ENCODE data around the gene SCN1A.

SCN1A gene

DNA sequence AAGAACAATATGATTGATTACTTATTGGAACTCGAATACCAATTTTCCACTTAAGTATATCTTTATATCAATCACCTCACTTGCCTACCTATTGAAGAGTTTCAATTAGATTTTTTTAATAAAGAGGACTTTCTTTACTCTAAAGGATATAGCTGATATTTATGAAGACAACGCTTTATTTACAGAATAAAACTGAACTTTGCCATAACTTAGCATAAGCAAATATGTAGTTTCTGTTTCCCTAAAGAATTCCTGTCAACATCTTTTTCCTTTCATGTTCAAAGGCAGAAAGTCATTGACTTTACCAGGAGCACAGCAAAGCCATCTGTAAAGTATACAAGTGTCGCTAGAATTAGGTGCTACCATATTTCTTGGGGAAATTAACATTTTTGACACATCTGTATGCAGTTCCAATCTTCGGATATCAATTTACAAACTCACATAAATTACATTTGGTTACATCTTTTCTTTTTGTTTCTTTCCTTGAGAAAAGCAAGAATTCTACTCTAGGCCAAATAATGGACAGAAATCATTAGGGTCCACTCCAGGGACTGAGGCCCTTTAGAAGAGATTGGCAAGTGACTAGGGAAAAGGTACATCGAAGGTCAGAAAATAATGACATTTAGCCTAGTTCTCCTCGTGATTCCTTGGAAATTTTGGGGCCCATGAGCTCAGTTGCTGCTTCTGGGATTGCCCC, 7.5 kb upstream of the SCN1A start:
- H3K9me3 ChIP-seq (ENCODE audit: insufficient read depth, low read depth, low read length): no peaks in the 10 kb centered on the region
- H3K27ac ChIP-seq (ENCODE audit: low read length): no peak overlapping the region
- H3K4me3 ChIP-seq (ENCODE audit: low read length): no peak overlapping the region
- H3K4me1 ChIP-seq (ENCODE audit: insufficient read depth, low read length): no peaks in the 10 kb centered on the region
- no peaks in the 10 kb centered on the region for H3K36me3 ChIP-seq (ENCODE audit: insufficient read depth, low read depth, low read length)
- no peak overlapping the region for H3K9ac ChIP-seq (ENCODE audit: low read depth, low read length)
- H3K27me3 ChIP-seq (ENCODE audit: insufficient read depth, low read length): no peaks in the 10 kb centered on the region

DNA sequence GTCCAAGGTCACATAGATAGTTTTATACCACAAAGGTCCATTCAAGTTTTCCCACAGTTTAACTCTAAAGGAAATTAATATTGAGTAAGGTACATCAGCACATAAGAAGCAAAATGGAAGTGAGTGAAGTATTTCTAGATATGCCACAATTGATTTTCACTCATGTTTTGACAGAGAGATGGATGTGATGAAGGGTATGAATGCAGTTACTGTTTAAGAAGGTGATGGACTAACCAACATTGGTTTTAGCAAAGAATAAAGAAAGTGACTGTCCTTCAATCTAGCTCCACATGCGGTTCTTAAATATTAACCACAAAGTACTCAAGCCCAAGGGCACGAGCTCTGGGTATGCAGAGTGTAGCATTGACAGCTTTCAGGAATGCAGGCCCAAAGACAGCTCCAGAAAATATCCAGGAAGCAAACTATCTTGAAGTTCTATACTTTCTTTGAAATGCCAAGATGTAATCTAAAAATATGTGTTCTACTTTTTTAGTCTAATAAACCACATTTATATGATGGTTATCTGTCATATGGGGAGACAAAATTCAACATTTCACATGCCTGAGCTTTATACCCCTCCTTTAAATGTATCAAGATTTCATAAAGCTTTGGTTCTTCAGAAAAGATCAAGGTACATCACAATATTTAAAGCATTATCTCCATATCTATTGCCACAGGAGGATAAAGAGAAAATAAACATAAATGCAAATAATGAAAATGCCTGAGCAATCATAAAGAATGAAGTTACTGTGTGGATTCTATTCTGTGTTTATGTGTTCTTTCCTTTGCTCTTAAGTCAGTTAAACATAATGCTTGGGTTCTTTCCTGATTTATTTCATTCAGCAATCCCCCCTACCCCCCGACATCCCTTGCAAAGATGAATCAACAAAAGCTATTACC, 6.7 kb upstream of the SCN1A start:
- no peak overlapping the region for H3K9ac ChIP-seq (ENCODE audit: low read depth, low read length)
- H3K27ac ChIP-seq (ENCODE audit: low read length): no peak overlapping the region
- no peaks in the 10 kb centered on the region for H3K36me3 ChIP-seq (ENCODE audit: insufficient read depth, low read depth, low read length)
- H3K4me3 ChIP-seq (ENCODE audit: low read length): no peak overlapping the region
- no peaks in the 10 kb centered on the region for H3K27me3 ChIP-seq (ENCODE audit: insufficient read depth, low read length)
- no peaks in the 10 kb centered on the region for H3K9me3 ChIP-seq (ENCODE audit: insufficient read depth, low read depth, low read length)
- H3K4me1 ChIP-seq (ENCODE audit: insufficient read depth, low read length): no peaks in the 10 kb centered on the region

DNA sequence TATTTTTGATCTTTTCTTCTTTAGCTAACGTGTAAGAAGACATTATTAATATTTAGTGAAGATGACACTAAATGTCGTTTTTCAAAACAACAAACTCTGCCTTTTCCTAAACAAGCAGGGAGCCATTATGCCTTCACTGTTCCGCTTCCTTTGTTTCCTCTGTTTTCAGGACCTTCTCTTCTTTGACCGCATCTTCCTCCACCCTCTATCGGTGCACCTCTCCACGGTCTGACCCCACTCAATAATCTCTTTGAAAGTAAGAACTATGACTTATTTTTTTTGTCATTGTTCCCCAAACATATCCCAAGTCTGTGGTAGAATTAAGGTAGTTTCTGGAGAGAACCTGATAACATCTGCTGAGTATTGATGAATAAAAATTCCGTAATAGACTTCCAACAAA, 5.8 kb upstream of the SCN1A start:
- Histone ChIP-seq H3K4me1 (ENCODE audit: insufficient read depth, low read length) (no peaks in the 10 kb centered on the region), H3K9me3 (ENCODE audit: insufficient read depth, low read depth, low read length) (no peaks in the 10 kb centered on the region), H3K27me3 (ENCODE audit: insufficient read depth, low read length) (no peaks in the 10 kb centered on the region), H3K27ac (ENCODE audit: low read length) (no peak overlapping the region), H3K4me3 (ENCODE audit: low read length) (no peak overlapping the region), H3K9ac (ENCODE audit: low read depth, low read length) (no peak overlapping the region), H3K36me3 (ENCODE audit: insufficient read depth, low read depth, low read length) (no peaks in the 10 kb centered on the region)

DNA sequence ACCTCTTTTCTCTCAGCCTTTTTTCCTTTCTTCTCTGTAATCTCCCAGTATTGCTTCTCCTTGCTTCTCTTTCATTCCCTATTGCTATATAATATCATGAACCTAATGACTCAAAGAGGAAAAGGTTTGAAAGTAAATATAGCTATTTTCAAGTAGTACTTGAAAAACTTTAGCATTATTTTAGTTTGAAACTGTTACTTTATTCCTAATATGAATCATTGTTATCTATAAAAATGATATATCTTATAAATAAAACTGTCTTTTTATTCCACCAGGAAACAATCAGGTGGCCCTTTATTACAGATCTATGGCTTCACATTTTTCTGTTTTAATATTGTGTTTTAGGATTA, 311 bp upstream of the SCN1A start:
- no peak overlapping the region for H3K9ac ChIP-seq (ENCODE audit: low read depth, low read length)
- H3K4me1 ChIP-seq (ENCODE audit: insufficient read depth, low read length): peaks cover 22% of the 10 kb centered on the region; the same call in 1 of the 2 replicates
- H3K27me3 ChIP-seq (ENCODE audit: insufficient read depth, low read length): no peaks in the 10 kb centered on the region

DNA sequence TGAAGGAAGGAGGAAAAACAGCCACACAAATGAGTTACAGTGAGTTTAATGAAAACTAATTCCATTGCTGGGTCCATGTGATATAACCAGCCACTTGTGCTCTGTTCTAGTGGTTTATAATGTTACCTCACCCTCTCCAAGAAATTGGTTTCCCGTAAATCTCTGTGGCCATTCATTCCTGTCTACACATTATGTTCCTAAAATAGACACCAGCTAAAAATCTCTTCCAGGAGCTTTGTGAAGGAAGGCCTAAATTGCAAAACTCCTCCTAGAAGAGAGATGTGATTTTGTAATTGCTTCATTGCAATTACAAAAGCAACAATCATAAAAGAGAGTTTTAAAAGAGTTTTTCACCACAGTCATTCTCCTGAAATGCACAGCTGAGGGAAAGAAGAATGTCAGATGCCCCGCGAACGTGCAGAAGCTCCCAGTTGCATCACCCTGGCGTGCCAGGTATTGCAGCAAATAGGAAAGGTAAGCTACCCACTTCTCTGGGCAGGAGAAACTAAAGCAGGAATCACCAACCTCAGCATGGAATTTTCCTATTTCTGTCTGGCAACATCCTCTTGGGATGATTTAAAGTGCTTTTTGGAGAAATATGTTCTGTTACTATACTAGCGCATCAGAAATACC, 1.7 kb downstream of the SCN1A start:
- H3K9ac ChIP-seq (ENCODE audit: low read depth, low read length): no peak overlapping the region
- H3K27ac ChIP-seq (ENCODE audit: low read length): no peak overlapping the region
- H3K9me3 ChIP-seq (ENCODE audit: insufficient read depth, low read depth, low read length): no peaks in the 10 kb centered on the region
- H3K27me3 ChIP-seq (ENCODE audit: insufficient read depth, low read length): no peaks in the 10 kb centered on the region
- H3K4me3 ChIP-seq (ENCODE audit: low read length): no peak overlapping the region
- no peaks in the 10 kb centered on the region for H3K36me3 ChIP-seq (ENCODE audit: insufficient read depth, low read depth, low read length)
- peaks cover 22% of the 10 kb centered on the region; the same call in 1 of the 2 replicates for H3K4me1 ChIP-seq (ENCODE audit: insufficient read depth, low read length)

More for the DNA sequence above, 311 bp upstream of the SCN1A start:
- no peak overlapping the region for H3K4me3 ChIP-seq (ENCODE audit: low read length)
- H3K36me3 ChIP-seq (ENCODE audit: insufficient read depth, low read depth, low read length): no peaks in the 10 kb centered on the region
- no peaks in the 10 kb centered on the region for H3K9me3 ChIP-seq (ENCODE audit: insufficient read depth, low read depth, low read length)
- no peak overlapping the region for H3K27ac ChIP-seq (ENCODE audit: low read length)

DNA sequence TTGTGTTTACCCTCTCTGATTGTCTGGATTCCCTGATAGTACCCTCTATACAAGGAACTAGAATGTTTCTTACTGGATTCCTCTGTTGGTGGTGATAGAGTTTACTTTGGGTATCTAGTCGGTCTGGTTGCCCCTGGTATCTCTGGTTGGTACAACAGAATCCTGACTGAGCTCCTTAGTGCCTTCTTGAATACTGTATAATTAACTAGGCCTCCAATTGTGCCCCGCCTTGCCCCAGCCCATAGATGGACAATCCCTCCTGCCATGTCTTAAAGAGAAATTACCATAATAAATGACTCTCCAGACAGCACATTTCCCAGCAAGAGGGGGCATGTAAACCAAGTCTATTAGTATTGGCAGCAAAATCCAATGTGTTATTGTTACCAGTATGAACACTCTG, 2.3 kb downstream of the SCN1A start:
- no peak overlapping the region for H3K4me3 ChIP-seq (ENCODE audit: low read length)
- no peak overlapping the region for H3K9ac ChIP-seq (ENCODE audit: low read depth, low read length)
- H3K27me3 ChIP-seq (ENCODE audit: insufficient read depth, low read length): no peaks in the 10 kb centered on the region
- no peak overlapping the region for H3K27ac ChIP-seq (ENCODE audit: low read length)
- H3K36me3 ChIP-seq (ENCODE audit: insufficient read depth, low read depth, low read length): no peaks in the 10 kb centered on the region
- H3K9me3 ChIP-seq (ENCODE audit: insufficient read depth, low read depth, low read length): no peaks in the 10 kb centered on the region
- peaks cover 22% of the 10 kb centered on the region; the same call in 1 of the 2 replicates for H3K4me1 ChIP-seq (ENCODE audit: insufficient read depth, low read length)

DNA sequence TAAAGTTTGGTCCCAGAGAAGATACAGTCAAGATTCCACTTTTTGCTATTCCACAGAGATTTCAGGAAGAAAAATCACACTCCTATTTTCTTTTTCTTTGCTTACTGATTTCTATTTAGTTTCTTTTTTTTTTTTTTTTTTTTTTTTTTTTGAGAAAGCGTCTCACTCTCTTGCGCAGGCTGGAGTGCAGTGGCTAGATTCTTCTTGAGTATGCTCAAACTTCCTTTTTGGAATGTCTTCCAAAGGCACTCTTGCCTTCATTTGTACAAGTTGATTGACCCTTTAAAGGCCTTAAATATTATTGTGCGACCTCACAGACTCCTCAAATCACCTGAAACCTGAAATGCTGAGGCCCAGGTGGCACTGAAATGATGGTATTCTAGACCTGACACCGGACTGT, 9.6 kb downstream of the SCN1A start:
- no peaks in the 10 kb centered on the region for H3K4me1 ChIP-seq (ENCODE audit: insufficient read depth, low read length)
- no peak overlapping the region for H3K4me3 ChIP-seq (ENCODE audit: low read length)
- no peaks in the 10 kb centered on the region for H3K9me3 ChIP-seq (ENCODE audit: insufficient read depth, low read depth, low read length)
- no peaks in the 10 kb centered on the region for H3K27me3 ChIP-seq (ENCODE audit: insufficient read depth, low read length)
- H3K9ac ChIP-seq (ENCODE audit: low read depth, low read length): no peak overlapping the region
- H3K36me3 ChIP-seq (ENCODE audit: insufficient read depth, low read depth, low read length): no peaks in the 10 kb centered on the region
- H3K27ac ChIP-seq (ENCODE audit: low read length): no peak overlapping the region

DNA sequence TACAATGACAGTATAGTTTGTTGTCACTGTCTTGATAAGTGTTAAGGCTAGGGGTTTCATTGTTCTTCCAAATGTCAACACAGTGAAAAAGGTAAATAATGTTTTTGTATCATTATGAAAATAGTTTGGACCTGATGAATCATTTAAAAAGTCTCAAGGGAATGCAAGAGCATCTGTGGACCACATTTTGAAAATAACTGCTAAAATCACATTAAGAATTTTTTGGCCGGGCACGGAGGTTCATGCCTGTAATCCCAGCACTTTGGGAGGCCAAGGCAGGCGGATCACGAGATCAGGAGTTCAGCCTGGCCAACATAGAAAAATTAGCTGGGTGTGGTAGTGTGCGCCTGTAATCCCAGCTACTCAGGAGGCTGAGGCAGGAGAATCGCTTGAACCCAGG, 10.3 kb downstream of the SCN1A start:
- Histone ChIP-seq H3K27me3 (ENCODE audit: insufficient read depth, low read length) (no peaks in the 10 kb centered on the region), H3K4me3 (ENCODE audit: low read length) (no peak overlapping the region), H3K9me3 (ENCODE audit: insufficient read depth, low read depth, low read length) (no peaks in the 10 kb centered on the region), H3K27ac (ENCODE audit: low read length) (no peak overlapping the region), H3K4me1 (ENCODE audit: insufficient read depth, low read length) (no peaks in the 10 kb centered on the region), H3K9ac (ENCODE audit: low read depth, low read length) (no peak overlapping the region), H3K36me3 (ENCODE audit: insufficient read depth, low read depth, low read length) (no peaks in the 10 kb centered on the region)

DNA sequence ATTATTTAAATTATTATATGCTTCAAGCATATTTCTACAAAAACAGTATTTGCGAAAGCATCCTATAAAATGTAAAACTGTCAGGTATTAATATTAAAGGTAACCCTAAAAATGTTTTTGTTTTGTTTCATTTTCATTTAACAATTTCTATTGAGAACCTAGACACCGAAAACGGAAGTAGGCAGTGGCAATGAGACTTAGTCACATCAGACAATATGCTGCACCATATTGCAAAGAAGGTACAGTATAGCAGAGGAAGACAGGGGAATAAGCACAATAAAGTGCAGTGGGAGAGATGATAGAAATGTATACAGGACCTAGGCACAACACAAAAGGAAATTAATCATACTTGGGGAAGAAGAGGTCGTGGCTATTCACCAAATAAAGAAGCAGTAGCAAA, 12.2 kb downstream of the SCN1A start:
- no peaks in the 10 kb centered on the region for H3K4me1 ChIP-seq (ENCODE audit: insufficient read depth, low read length)
- H3K36me3 ChIP-seq (ENCODE audit: insufficient read depth, low read depth, low read length): no peaks in the 10 kb centered on the region
- no peaks in the 10 kb centered on the region for H3K27me3 ChIP-seq (ENCODE audit: insufficient read depth, low read length)
- no peaks in the 10 kb centered on the region for H3K9me3 ChIP-seq (ENCODE audit: insufficient read depth, low read depth, low read length)
- H3K4me3 ChIP-seq (ENCODE audit: low read length): no peak overlapping the region
- no peak overlapping the region for H3K27ac ChIP-seq (ENCODE audit: low read length)
- no peak overlapping the region for H3K9ac ChIP-seq (ENCODE audit: low read depth, low read length)

DNA sequence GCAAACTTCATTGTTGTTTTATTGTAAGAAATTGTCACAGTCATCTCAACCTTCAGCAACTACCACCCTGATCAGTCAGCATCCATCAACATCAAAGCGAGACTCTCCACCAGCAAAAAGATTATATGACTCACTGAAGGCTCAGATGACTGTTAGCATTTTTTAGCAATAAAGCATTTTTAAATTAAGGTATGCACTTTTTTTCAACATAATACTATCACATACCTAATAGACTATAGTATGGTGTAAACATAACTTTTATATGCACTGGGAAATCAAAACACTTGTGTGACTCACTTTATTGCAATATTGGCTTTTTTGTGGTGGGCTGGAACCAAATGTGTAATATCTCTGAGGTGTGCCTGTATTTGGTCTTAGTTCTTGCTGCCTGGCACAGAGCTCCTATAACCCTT, 15.6 kb downstream of the SCN1A start:
- Histone ChIP-seq H3K9me3 (ENCODE audit: insufficient read depth, low read depth, low read length) (no peaks in the 10 kb centered on the region), H3K27ac (ENCODE audit: low read length) (no peak overlapping the region), H3K4me3 (ENCODE audit: low read length) (no peak overlapping the region), H3K36me3 (ENCODE audit: insufficient read depth, low read depth, low read length) (no peaks in the 10 kb centered on the region), H3K27me3 (ENCODE audit: insufficient read depth, low read length) (no peaks in the 10 kb centered on the region), H3K9ac (ENCODE audit: low read depth, low read length) (no peak overlapping the region), H3K4me1 (ENCODE audit: insufficient read depth, low read length) (no peaks in the 10 kb centered on the region)

DNA sequence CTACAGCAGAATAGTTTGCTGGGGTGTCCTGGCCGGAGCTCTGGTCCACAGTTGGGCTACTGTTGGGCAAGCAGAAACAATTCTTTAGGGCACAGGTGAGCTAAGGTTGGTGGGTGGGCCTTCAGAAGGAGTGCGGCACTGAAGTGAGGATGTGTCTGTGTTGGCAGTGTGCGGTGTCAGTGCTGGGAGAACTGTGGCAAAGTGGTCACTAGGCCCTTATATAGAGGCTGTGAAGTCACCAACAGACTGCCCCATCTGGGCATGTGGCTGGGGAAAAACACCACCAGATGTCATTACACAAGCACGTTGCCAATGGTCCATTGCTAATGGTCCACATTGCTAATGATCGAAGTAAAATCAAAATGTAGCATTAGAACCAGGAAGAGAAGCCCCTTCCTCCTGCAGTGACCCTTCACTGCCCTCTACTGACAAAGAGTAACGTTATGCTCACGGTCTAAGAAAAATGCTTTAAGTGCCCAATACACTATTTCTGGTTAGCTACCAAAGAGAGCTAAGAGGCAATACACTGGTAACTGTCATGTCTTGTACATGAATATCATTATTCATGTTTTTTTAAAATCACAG, 21.3 kb downstream of the SCN1A start:
- H3K9ac ChIP-seq (ENCODE audit: low read depth, low read length): no peak overlapping the region
- no peaks in the 10 kb centered on the region for H3K36me3 ChIP-seq (ENCODE audit: insufficient read depth, low read depth, low read length)
- no peak overlapping the region for H3K4me3 ChIP-seq (ENCODE audit: low read length)
- no peaks in the 10 kb centered on the region for H3K4me1 ChIP-seq (ENCODE audit: insufficient read depth, low read length)
- H3K27me3 ChIP-seq (ENCODE audit: insufficient read depth, low read length): no peaks in the 10 kb centered on the region
- no peaks in the 10 kb centered on the region for H3K9me3 ChIP-seq (ENCODE audit: insufficient read depth, low read depth, low read length)
- no peak overlapping the region for H3K27ac ChIP-seq (ENCODE audit: low read length)
